Stimulated activated CD4-positive, alpha-beta T cell treated with anti-CD3 and anti-CD28 coated beads, Interleukin-12 subunit alpha, Interleukin-12 subunit beta, amount 100 ng/mL, for 4 hours (primary cell): ENCODE data around the gene FOXG1.

Source experiments
- DNase-seq: peaks from one replicate; pipeline ENCODE4 v3.0.0-alpha.2; 2020

FOXG1 gene

GRCh38 chr14:28777471-28778137, 11.0 kb downstream of the FOXG1 start:
- no peak for DNase-seq

GRCh38 chr14:28778138-28779117, 11.8 kb downstream of the FOXG1 start:
- no peak for DNase-seq

- DNase-seq = no peak
Observed at GRCh38 chr14:28779456-28779855, 12.9 kb downstream of the FOXG1 start.

DNA sequence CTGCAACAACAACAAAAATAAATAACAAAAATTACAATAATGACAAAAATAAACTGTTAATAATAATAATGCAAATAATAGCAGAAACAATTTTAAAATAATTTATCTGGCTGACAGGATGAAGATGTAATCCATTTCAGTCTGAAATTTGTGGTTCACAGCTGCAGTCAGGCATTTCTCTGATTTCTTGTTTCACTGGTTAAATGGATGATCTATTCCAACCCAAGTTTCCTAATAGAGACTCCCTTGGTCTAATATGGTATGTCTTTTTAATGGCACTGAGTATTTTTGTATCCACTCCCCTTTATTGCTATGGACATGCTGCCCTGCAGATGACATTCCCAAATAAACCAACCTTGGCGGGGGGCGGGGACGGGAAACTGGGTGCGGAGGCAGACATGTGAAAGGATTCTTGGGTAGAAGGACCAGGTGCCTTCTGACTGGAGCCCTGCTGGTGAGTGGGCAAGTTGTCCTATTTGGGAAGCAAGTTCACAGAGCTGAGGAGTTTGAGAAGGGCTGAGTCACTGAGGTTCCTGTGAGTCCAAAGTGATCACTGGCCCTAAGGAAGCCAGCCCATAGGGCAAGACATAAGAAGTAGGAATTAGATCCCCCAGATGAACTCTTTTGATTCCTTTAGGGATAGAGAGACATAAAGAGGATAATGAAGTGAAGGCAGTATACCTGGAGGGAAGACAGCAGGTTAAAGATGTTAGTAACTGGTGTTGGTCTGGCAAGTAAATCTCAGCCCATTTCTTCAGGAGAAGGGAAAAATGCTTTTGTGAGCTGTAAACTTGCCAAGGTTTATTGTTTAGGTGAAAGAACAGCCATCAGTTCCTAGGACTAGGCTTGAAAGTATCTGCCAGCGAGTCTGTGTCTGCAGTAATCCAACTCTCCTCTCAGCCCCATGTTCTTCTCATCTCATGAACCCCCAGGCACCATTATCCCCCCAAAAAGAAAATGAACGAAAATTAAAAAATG, 14.5 kb downstream of the FOXG1 start:
- no peak for DNase-seq

GRCh38 chr14:28782301-28782700, 15.7 kb downstream of the FOXG1 start:
- no peak for DNase-seq

- no peak for DNase-seq
Observed at GRCh38 chr14:28783664-28784063, 17.1 kb downstream of the FOXG1 start.

GRCh38 chr14:28784096-28785048, 17.8 kb downstream of the FOXG1 start:
- no peak for DNase-seq

DNA sequence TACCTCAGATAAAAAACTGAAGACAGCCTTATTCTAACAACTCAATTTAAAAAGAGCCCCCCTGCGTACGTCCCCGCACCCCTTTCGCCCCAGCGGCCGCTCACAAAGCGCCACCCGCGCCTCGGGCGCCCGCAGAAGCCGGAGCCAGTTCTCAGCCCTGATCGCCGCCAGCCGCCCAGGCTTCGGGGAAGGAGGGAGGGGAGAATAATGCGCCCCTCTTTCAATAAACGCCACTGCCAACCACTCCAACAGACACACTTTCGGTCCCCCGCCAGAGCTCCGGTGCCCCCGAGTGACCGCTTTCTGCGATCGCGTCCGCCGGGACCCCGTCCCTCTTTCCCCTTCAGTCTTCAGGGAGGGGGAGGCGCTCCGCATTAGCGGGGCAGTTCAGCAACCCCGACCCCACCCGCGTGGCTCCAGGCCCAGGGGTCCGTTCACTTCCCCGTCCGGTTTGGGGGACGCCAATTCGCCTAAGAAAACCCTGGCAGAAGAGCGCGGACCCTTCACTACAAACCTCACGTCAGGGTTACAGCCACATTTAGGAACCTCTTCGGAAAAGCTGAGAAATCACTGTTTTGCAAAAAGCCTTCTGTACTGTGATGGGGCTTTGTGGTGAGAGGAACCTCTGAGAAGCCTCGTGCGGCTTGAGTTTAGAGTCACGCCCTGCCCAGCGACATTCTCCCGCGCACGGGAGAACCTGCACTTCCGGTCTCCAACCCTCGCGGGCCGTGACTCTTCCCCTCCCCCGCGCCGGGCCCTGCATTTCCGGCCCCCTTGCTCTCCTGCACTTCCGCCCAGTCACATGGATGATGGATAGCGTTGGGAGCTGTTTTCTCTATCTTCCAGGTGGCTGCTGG, 18.7 kb downstream of the FOXG1 start:
- DNase-seq = no peak

DNA sequence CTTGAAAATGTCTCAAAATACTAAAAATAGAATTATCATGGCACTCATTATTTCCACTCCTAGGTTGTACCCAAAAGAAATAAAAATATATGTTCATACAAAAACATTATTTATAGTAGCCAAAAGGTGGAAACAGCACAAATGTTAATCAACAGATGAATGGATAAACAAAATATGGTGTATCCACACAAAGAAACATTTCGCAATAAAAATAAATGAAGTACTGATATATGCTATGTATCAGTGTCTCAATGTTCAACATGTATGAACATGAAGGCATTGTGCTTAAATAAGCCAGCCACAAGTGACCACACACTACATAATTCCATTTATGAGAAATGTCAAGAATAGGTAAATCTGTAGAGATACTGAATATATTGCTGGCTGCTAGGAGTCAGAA, 40.9 kb downstream of the FOXG1 start:
- DNase-seq = no peak

DNA sequence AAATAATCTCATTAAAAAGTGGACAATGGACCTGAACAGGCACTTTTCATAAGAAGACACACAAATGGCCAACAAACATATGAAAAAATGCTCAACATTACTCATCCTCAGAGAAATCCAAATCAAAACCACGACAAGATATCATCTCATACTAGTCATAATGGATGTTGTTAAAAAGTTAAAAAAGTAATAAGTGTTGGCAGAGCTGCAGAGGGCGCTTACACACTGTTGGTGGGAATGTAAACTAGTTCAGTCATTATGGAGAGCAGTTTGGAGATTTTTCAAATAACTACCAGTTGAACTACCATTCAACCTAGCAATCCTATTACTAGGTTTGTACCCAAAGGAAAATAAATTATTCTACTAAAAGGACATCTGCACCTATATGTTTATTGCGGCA, 47.2 kb downstream of the FOXG1 start:
- DNase-seq = no peak
